Measurements from ENCODE around the gene SPATA31A5.
"Not testable (repeated sequence)": the region's sequence is repeated elsewhere in the genome, so short reads cannot be mapped to it uniquely, and the experiment has no call there.

SPATA31A5 gene

DNA sequence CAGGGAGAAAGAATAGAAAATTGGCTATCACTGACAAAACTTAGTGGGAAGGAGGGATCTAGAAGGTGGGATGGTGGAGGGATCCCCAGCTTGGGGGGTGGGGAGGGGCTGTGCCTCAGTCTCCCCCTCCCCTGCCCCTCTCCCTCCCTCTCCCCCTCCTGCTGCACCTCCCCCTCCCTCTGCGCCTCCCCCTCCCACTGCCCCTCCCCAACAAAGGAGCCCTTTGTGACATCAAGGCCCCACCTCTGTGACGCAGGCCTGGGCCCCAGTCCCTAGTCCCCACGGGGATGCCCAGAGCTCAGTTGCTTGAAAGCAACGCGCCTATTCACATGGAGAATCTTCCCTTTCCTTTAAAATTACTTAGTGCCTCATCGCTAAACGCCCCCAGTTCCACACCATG is at the start of gene SPATA31A5:
TSS of gene SPATA31A5 (plus strand) at position 301 of the 400 bp plus-strand sequence. CDS start at position 330, 29 bp downstream.
- not testable (repeated sequence) for DNase-seq (ENCODE audit: low spot score)

DNA sequence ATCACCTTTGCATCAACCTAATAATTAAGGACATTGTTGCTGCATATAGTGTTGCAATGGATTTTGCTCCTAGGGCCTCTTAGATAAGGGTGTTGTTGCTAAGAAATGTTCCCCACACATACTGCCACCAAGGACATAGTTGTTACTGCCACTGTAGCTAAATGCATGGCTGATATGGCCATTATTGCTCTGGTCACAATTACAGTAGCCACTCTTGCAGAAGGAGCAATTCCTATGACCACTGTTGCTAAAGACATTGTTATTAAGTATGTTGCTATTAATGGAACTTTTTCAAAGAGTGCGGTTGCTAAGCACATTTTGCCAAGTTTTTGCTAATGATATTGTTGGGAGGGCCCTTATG is 48.8 kb downstream of the SPATA31A5 start:
- not testable (repeated sequence) for DNase-seq (ENCODE audit: low spot score)

- DNase-seq (ENCODE audit: low spot score), result not testable (repeated sequence)
Measured at GRCh38 chr9:60966382-60966781, 52.2 kb downstream of the SPATA31A5 start.

All from D341Med (cell line).